ENCODE results near the gene ERMP1. TPM values are rescaled to one million over a fixed set of nuclear protein-coding genes. Genes with fewer than 3 reads are reported as not detected.
"Not testable (repeated sequence)": the region's sequence is repeated elsewhere in the genome, so short reads cannot be mapped to it uniquely, and the experiment has no call there.

ERMP1 gene
- 28.3 TPM for polyA plus RNA-seq (2013, experiment 1 of 2)
- 29.1 TPM for polyA plus RNA-seq (2013, experiment 2 of 2)

- no peaks in the 10 kb centered on the region for H3K27me3 ChIP-seq (ENCODE audit: control insufficient read depth in 1 of 2, insufficient read depth in 1 of 2, low read length in 2 of 2)
- H3K79me1 ChIP-seq (replicated peaks; ENCODE audit: low read length, poor library complexity, severe bottlenecking): peaks cover 17% of the 10 kb centered on the region
- peak within 1 kb of the TSS; percentile 95 for H3K4me2 ChIP-seq (ENCODE audit: low read length, poor library complexity, severe bottlenecking)
- DNase-seq: peak; percentile 85
- H3K9ac ChIP-seq (ENCODE audit: low read length): peak within 1 kb of the TSS; percentile 79
- H4K91ac ChIP-seq (ENCODE audit: low read length): peak within 1 kb of the TSS; percentile 88
- peak within 1 kb of the TSS; percentile 98 to 99 for H3K18ac ChIP-seq (ENCODE audit: low read depth in 1 of 2, low read length in 2 of 2)
- H3K4ac ChIP-seq (ENCODE audit: low read depth in 1 of 2, low read length in 2 of 2): peak within 1 kb of the TSS; percentile 45 to 93
- H3K14ac ChIP-seq (ENCODE audit: low read length in 2 of 2): peak within 1 kb of the TSS in 1 of 2 experiments; percentile 99
- 2% methylated on average over 84 of the region's 95 CpGs for WGBS
- no peak within 1 kb of the TSS for H2BK5ac ChIP-seq (ENCODE audit: low read depth, low read length, poor library complexity, severe bottlenecking)
- no peaks in the 10 kb centered on the region for H3K9me3 ChIP-seq (ENCODE audit: control insufficient read depth, low read length)
- H2BK12ac ChIP-seq (ENCODE audit: low read length in 2 of 2): peak within 1 kb of the TSS; percentile 42 to 99
- H3K36me3 ChIP-seq (ENCODE audit: control insufficient read depth in 1 of 2, insufficient read depth in 2 of 2, low read depth in 1 of 2, low read length in 2 of 2): peaks cover 0 to 4% of the 10 kb centered on the region in 2 experiments
- H3K23ac ChIP-seq (ENCODE audit: low read length in 2 of 2): peak within 1 kb of the TSS; percentile 80 to 96
- peaks cover 5% of the 10 kb centered on the region for H3K4me1 ChIP-seq (ENCODE audit: control insufficient read depth, insufficient read depth, low read depth, low read length)
- H2AK5ac ChIP-seq (ENCODE audit: low read length, severe bottlenecking): no peak within 1 kb of the TSS
- H2BK120ac ChIP-seq (ENCODE audit: low read depth, low read length): peak within 1 kb of the TSS; percentile 87
- peak within 1 kb of the TSS; percentile 77 for H2BK15ac ChIP-seq (ENCODE audit: low read depth, poor library complexity, severe bottlenecking)
- H3K27ac ChIP-seq (ENCODE audit: low read length, poor library complexity, severe bottlenecking): peak within 1 kb of the TSS; percentile 21
- H4K8ac ChIP-seq (ENCODE audit: low read length): peak within 1 kb of the TSS; percentile 90
- H2AFZ ChIP-seq (ENCODE audit: low read depth, low read length): peak within 1 kb of the TSS; percentile 96
- H3K4me3 ChIP-seq (ENCODE audit: insufficient read depth in 1 of 2, low read depth in 1 of 2, low read length in 2 of 2): peak within 1 kb of the TSS; percentile 90 to 93
These were observed at the start of gene ERMP1 for GRCh38 chr9:5832538-5833529. ERMP1 (minus strand) TSS chr9:5833117; CDS start chr9:5833027, 90 bp downstream.

GRCh38 chr9:5882244-5883012, 49.5 kb upstream of the ERMP1 start:
- WGBS: 100% methylated on average over 1 of the region's 5 CpGs
- H3K27me3 ChIP-seq (ENCODE audit: control insufficient read depth in 1 of 2, insufficient read depth in 1 of 2, low read length in 2 of 2); H2AFZ ChIP-seq (ENCODE audit: low read depth, low read length); H3K79me1 ChIP-seq (replicated peaks; ENCODE audit: low read length, poor library complexity, severe bottlenecking); H2BK15ac ChIP-seq (ENCODE audit: low read depth, poor library complexity, severe bottlenecking); H3K14ac ChIP-seq (ENCODE audit: low read length in 2 of 2); H3K4me3 ChIP-seq (ENCODE audit: insufficient read depth in 1 of 2, low read depth in 1 of 2, low read length in 2 of 2); H3K4me2 ChIP-seq (ENCODE audit: low read length, poor library complexity, severe bottlenecking); H2AK5ac ChIP-seq (ENCODE audit: low read length, severe bottlenecking); H2BK120ac ChIP-seq (ENCODE audit: low read depth, low read length); H3K4me1 ChIP-seq (ENCODE audit: control insufficient read depth, insufficient read depth, low read depth, low read length); H2BK5ac ChIP-seq (ENCODE audit: low read depth, low read length, poor library complexity, severe bottlenecking); H4K91ac ChIP-seq (ENCODE audit: low read length); H3K18ac ChIP-seq (ENCODE audit: low read depth in 1 of 2, low read length in 2 of 2); H2BK12ac ChIP-seq (ENCODE audit: low read length in 2 of 2); H3K23ac ChIP-seq (ENCODE audit: low read length in 2 of 2); H3K4ac ChIP-seq (ENCODE audit: low read depth in 1 of 2, low read length in 2 of 2); H3K9ac ChIP-seq (ENCODE audit: low read length); H3K36me3 ChIP-seq (ENCODE audit: control insufficient read depth in 1 of 2, insufficient read depth in 2 of 2, low read depth in 1 of 2, low read length in 2 of 2); H3K9me3 ChIP-seq (ENCODE audit: control insufficient read depth, low read length); H4K8ac ChIP-seq (ENCODE audit: low read length); DNase-seq; H3K27ac ChIP-seq (ENCODE audit: low read length, poor library complexity, severe bottlenecking): not testable (repeated sequence)

- peak overlapping the region; percentile 93 for H2AK5ac ChIP-seq (ENCODE audit: low read length, severe bottlenecking)
- peak overlapping the region; percentile 84 for H4K91ac ChIP-seq (ENCODE audit: low read length)
- no peak overlapping the region for H2AFZ ChIP-seq (ENCODE audit: low read depth, low read length)
- peaks cover 4% of the 10 kb centered on the region for H3K4me1 ChIP-seq (ENCODE audit: control insufficient read depth, insufficient read depth, low read depth, low read length)
- no peak overlapping the region for H3K4me2 ChIP-seq (ENCODE audit: low read length, poor library complexity, severe bottlenecking)
- no peaks in the 10 kb centered on the region for H3K36me3 ChIP-seq (ENCODE audit: control insufficient read depth in 1 of 2, insufficient read depth in 2 of 2, low read depth in 1 of 2, low read length in 2 of 2)
- peak overlapping the region; percentile 91 for H3K18ac ChIP-seq (ENCODE audit: low read depth in 1 of 2, low read length in 2 of 2)
- H3K4me3 ChIP-seq (ENCODE audit: insufficient read depth in 1 of 2, low read depth in 1 of 2, low read length in 2 of 2): peak overlapping the region in 1 of 2 experiments; percentile 51
- H3K14ac ChIP-seq (ENCODE audit: low read length in 2 of 2): no peak overlapping the region
- peak overlapping the region in 1 of 2 experiments; percentile 17 for H3K4ac ChIP-seq (ENCODE audit: low read depth in 1 of 2, low read length in 2 of 2)
- no peak overlapping the region for H3K23ac ChIP-seq (ENCODE audit: low read length in 2 of 2)
- H2BK120ac ChIP-seq (ENCODE audit: low read depth, low read length): no peak overlapping the region
- no peak overlapping the region for H2BK5ac ChIP-seq (ENCODE audit: low read depth, low read length, poor library complexity, severe bottlenecking)
- H3K79me1 ChIP-seq (replicated peaks; ENCODE audit: low read length, poor library complexity, severe bottlenecking): no peaks in the 10 kb centered on the region
- H2BK12ac ChIP-seq (ENCODE audit: low read length in 2 of 2): peak overlapping the region in 1 of 2 experiments; percentile 94
- WGBS: 26% methylated on average over 8 of the region's 10 CpGs
- DNase-seq: peak; percentile 87
- H3K27me3 ChIP-seq (ENCODE audit: control insufficient read depth in 1 of 2, insufficient read depth in 1 of 2, low read length in 2 of 2): no peaks in the 10 kb centered on the region
- peak overlapping the region; percentile 97 for H4K8ac ChIP-seq (ENCODE audit: low read length)
- peak overlapping the region; percentile 46 for H2BK15ac ChIP-seq (ENCODE audit: low read depth, poor library complexity, severe bottlenecking)
- peak overlapping the region; percentile 84 for H3K9ac ChIP-seq (ENCODE audit: low read length)
- no peaks in the 10 kb centered on the region for H3K9me3 ChIP-seq (ENCODE audit: control insufficient read depth, low read length)
- H3K27ac ChIP-seq (ENCODE audit: low read length, poor library complexity, severe bottlenecking): peak overlapping the region; percentile 56
These were observed 46.7 kb upstream of the ERMP1 start for GRCh38 chr9:5879419-5880181.

Measured in mesenchymal stem cell (in vitro differentiated cells and primary cell).